GM12878 (cell line): ENCODE measurements around the gene B3GAT1. TPM values are rescaled to one million over a fixed set of nuclear protein-coding genes. Genes with fewer than 3 reads are reported as not detected.

Experiments used
- ATAC-seq: fragments of 200-7000 bp; cut with Tn5 transposase; 3 replicates; pipeline ENCODE4 v1.9.1; 2020; ENCODE audit warnings: mild to moderate bottlenecking, moderate library complexity
- BruUV-seq: library from RNA; stranded (reverse); fragments of 400-500 nt; replicated peaks from 2 replicates; lab custom pipeline; 2021; lab: Mats Ljungman, UMichigan
- CTCF ChIA-PET: fragments of 300-600 bp; sonication (Branson Sonifier 250); formaldehyde crosslinking; extraction: SDS; loops from one replicate; lab custom pipeline; 2021; ENCODE audit warnings: inconsistent platforms; lab: Yijun Ruan, JAX
- POLR2A ChIA-PET: fragments of 350-600 bp; formaldehyde crosslinking; extraction: SDS; loops from one replicate; lab custom pipeline; 2021; ENCODE audit warnings: inconsistent platforms; lab: Charles Lee
- RAD21 ChIA-PET: fragments of 300-600 bp; sonication (Branson Sonifier 250); formaldehyde crosslinking; loops from one replicate; lab custom pipeline; 2023; ENCODE audit warnings: antibody characterized with exemption; ENCODE audit not compliant: unreplicated experiment; lab: Charles Lee
- SMC1A ChIA-PET: fragments of 300-600 bp; sonication (Branson Sonifier 250); formaldehyde crosslinking; loops from one replicate; lab custom pipeline; 2023; ENCODE audit not compliant: unreplicated experiment, uncharacterized antibody; lab: Charles Lee
- DNase-seq: peaks from one replicate; pipeline ENCODE4 v3.0.0-alpha.2; 2011; ENCODE audit warnings: low read depth, low spot score
- FAIRE-seq: peaks from 3 replicates; lab custom pipeline; 2011; peaks lifted over from hg19 to GRCh38; lab: Jason Lieb, UNC
- H2AFZ ChIP-seq: 2 replicates; pipeline ENCODE4 v1.6.0; 2011; ENCODE audit warnings: low read depth, low read length, control low read depth; ENCODE audit not compliant: control insufficient read depth
- H3K27ac ChIP-seq: 2 replicates; pipeline ENCODE4 v1.5.1; 2011; ENCODE audit warnings: control low read depth; ENCODE audit not compliant: control insufficient read depth, insufficient read depth
- H3K27me3 ChIP-seq, 2 experiments: replicated peaks in 1 of 2; 2 replicates each; pipeline versions ENCODE4 v1.6.0 to v1.6.1; 2011; ENCODE audit warnings: low read length in 1 of 2; ENCODE audit not compliant: control insufficient read depth in 2 of 2, insufficient read depth in 2 of 2
- H3K36me3 ChIP-seq, 2 experiments: 2 replicates each; pipeline ENCODE4 v1.5.1; 2011; ENCODE audit warnings: low read length in 1 of 2; ENCODE audit not compliant: control insufficient read depth in 2 of 2, insufficient read depth in 2 of 2
- H3K4me1 ChIP-seq: 2 replicates; pipeline ENCODE4 v1.6.1; 2011; ENCODE audit warnings: mild to moderate bottlenecking, low read length, moderate library complexity, mixed read lengths; ENCODE audit not compliant: control insufficient read depth, insufficient read depth
- H3K4me2 ChIP-seq: 2 replicates; pipeline ENCODE4 v1.6.0; 2011; ENCODE audit warnings: control low read depth; ENCODE audit not compliant: control insufficient read depth, insufficient read depth
- H3K4me3 ChIP-seq: fragments of 200-600 bp; sonication (generic); 2 replicates; pipeline ENCODE4 v1.5.1; 2016
- H3K79me2 ChIP-seq: 2 replicates; pipeline ENCODE4 v1.6.0; 2011; ENCODE audit warnings: low read length; ENCODE audit not compliant: control insufficient read depth, insufficient read depth
- H3K9ac ChIP-seq: 2 replicates; pipeline ENCODE4 v1.8.0; 2011; ENCODE audit warnings: low read length, control low read depth, mixed read lengths; ENCODE audit not compliant: control insufficient read depth, insufficient read depth
- H3K9me3 ChIP-seq: replicated peaks from 3 replicates; pipeline ENCODE4 v1.5.1; 2011; ENCODE audit warnings: mild to moderate bottlenecking, low read length; ENCODE audit not compliant: control insufficient read depth, insufficient read depth
- H4K20me1 ChIP-seq: 2 replicates; pipeline ENCODE4 v1.6.0; 2011; ENCODE audit not compliant: control insufficient read depth, insufficient read depth
- ATF2 ChIP-seq: IDR thresholded peaks from 2 replicates; pipeline ENCODE4 v1.6.1; 2012; ENCODE audit warnings: low read length, inconsistent platforms
- CREM ChIP-seq: IDR thresholded peaks from 2 replicates; pipeline ENCODE4 v1.6.1; 2014; ENCODE audit warnings: antibody characterized with exemption, low read depth
- ESRRA ChIP-seq: IDR thresholded peaks from 2 replicates; pipeline ENCODE4 v1.6.1; 2012; ENCODE audit warnings: mild to moderate bottlenecking, low read length, improper control_type of control experiment
- HDAC2 ChIP-seq: fragments of 200-600 bp; sonication (generic); IDR thresholded peaks from 2 replicates; pipeline ENCODE4 v1.6.1; 2017
- HDAC6 ChIP-seq: fragments of 200-600 bp; sonication (generic); IDR thresholded peaks from one replicate; pipeline ENCODE4 v1.8.0; 2017; ENCODE audit warnings: antibody characterized with exemption; ENCODE audit not compliant: unreplicated experiment
- IKZF2 ChIP-seq, 2 experiments: fragments of 450-650 bp; IDR thresholded peaks; 2 replicates each; pipeline ENCODE4 v1.6.1; 2017; ENCODE audit warnings: mild to moderate bottlenecking in 2 of 2, moderate library complexity in 2 of 2
- NFYB ChIP-seq: IDR thresholded peaks from 2 replicates; pipeline ENCODE4 v1.6.1; 2011; ENCODE audit warnings: low read depth, mild to moderate bottlenecking, low read length, improper control_type of control experiment, moderate library complexity; ENCODE audit not compliant: insufficient read depth
- RAD21 ChIP-seq: IDR thresholded peaks from 2 replicates; pipeline ENCODE4 v1.6.1; 2011; ENCODE audit warnings: mild to moderate bottlenecking, low read depth, low read length, moderate library complexity; ENCODE audit not compliant: insufficient read depth
- RAD51 ChIP-seq: fragments of 450-650 bp; IDR thresholded peaks from 2 replicates; pipeline ENCODE4 v1.6.1; 2016; ENCODE audit warnings: moderate library complexity, mild to moderate bottlenecking, inconsistent platforms
- SRF ChIP-seq, 2 experiments: IDR thresholded peaks; 2 replicates each; pipeline ENCODE4 v1.6.1; 2011; ENCODE audit warnings: low read depth in 2 of 2, low read length in 2 of 2, mild to moderate bottlenecking in 1 of 2, moderate library complexity in 1 of 2
- TAF1 ChIP-seq: IDR thresholded peaks from 2 replicates; pipeline ENCODE4 v1.6.1; 2011; ENCODE audit warnings: mild to moderate bottlenecking, low read depth, low read length, borderline replicate concordance
- WGBS: methylation state at CpG from one replicate; pipeline ENCODE4 v1.1.6; 2016; ENCODE audit warnings: low lambda C conversion rate; ENCODE audit not compliant: insufficient replicate concordance, insufficient coverage; ENCODE audit errors: missing lambda C conversion rate; 5-methylcytosine and 5-hydroxymethylcytosine counted together
- in situ Hi-C: fragments of 300-500 bp; cut with MboI; formaldehyde crosslinking; loops from 9 replicates; pipeline ENCODE4 v1.14.3; 2018; ENCODE audit warnings: mixed read lengths
- intact Hi-C: fragments of 100-400 bp; cut with micrococcal nuclease; formaldehyde crosslinking; loops from one replicate; pipeline ENCODE4 v1.14.2; 2022; ENCODE audit not compliant: unreplicated experiment
- polyA plus RNA-seq, 11 experiments: library from polyadenylated mRNA; depleted of rRNA in 4 of 11; unstranded in 6 of 11; stranded (reverse) in 5 of 11; fragments of >200 nt; fragmentation: Nextera tagmentation in 4 of 11; fragmentation: Illumina TruSeq in 1 of 11; extraction: Ambion mirVana in 4 of 11; extraction: Trizol in 1 of 11; gene quantifications; 1 replicate in 1 of 11; 2 replicates in 10 of 11; pipeline versions ENCODE4 v1.2.1 to v1.2.3, GENCODE V29; 2011 to 2016; ENCODE audit warnings: inconsistent platforms in 2 of 11, missing spikeins in 2 of 11, low read depth in 1 of 11
- total RNA-seq, 4 experiments: library from RNA; depleted of rRNA in 3 of 4; stranded (reverse); fragments of >200 nt in 3 of 4; fragmentation: Illumina TruSeq in 1 of 4; extraction: Trizol in 1 of 4; gene quantifications; 2 replicates each; pipeline versions ENCODE4 v1.2.1 to v1.2.3, GENCODE V29; 2013 to 2021
- TF ChIP-seq, protein P1 (sequence below): fragments of 450-650 bp; IDR thresholded peaks from 2 replicates; pipeline ENCODE4 v1.6.1; 2017; ENCODE audit warnings: mild to moderate bottlenecking
- TF ChIP-seq, protein P2 (sequence below): fragments of 450-650 bp; formaldehyde crosslinking; IDR thresholded peaks from 2 replicates; pipeline ENCODE4 v1.4.0; 2020; ENCODE audit warnings: mild to moderate bottlenecking, moderate library complexity

B3GAT1 gene
- total and polyA plus RNA-seq, 10 of the 15 experiments (the other 5 are each of a cell fraction or from before 2014, with no cell fraction given) = 0.05 TPM; not detected in 9

GRCh38 chr11:134392953-134393615 is 19.0 kb downstream of the B3GAT1 start (continued):
- TF ChIP-seq, protein P1, sequence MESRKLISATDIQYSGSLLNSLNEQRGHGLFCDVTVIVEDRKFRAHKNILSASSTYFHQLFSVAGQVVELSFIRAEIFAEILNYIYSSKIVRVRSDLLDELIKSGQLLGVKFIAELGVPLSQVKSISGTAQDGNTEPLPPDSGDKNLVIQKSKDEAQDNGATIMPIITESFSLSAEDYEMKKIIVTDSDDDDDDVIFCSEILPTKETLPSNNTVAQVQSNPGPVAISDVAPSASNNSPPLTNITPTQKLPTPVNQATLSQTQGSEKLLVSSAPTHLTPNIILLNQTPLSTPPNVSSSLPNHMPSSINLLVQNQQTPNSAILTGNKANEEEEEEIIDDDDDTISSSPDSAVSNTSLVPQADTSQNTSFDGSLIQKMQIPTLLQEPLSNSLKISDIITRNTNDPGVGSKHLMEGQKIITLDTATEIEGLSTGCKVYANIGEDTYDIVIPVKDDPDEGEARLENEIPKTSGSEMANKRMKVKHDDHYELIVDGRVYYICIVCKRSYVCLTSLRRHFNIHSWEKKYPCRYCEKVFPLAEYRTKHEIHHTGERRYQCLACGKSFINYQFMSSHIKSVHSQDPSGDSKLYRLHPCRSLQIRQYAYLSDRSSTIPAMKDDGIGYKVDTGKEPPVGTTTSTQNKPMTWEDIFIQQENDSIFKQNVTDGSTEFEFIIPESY = no peak
- no peak for TF ChIP-seq ESRRA

DNA sequence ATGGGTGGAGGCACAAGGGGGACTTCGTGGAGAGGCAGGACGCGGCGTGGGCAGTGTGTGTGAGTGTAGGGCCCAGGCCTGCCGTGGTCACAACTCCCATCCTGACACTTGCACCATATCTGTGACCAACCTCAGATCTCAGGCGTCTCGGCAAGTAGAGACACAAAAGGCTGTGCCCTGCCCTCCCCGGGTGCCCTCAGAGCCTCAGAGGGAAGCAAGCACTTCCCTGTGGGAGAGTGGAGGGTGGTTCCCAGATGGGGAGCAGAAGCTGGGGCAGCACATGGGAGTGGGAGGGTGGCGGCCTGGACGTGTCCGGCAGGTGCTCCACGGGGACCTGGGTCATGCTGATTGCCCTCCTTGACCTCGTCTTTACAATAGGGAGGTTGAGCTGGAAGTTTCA is 20.4 kb downstream of the B3GAT1 start:
- SMC1A ChIA-PET = no interaction called here
- Histone ChIP-seq H3K79me2 (no peaks in the 10 kb centered on the region), H3K36me3 (no peaks in the 10 kb centered on the region), H3K4me3 (no peak overlapping the region), H3K4me2 (no peak overlapping the region), H3K9me3 (no peaks in the 10 kb centered on the region), H2AFZ (no peak overlapping the region), H3K4me1 (no peaks in the 10 kb centered on the region), H3K27ac (no peak overlapping the region), H3K27me3 (no peaks in the 10 kb centered on the region; a peak in 1 of 4 replicates), H4K20me1 (no peaks in the 10 kb centered on the region), H3K9ac (no peak overlapping the region)
- 16% methylated on average over 11 of the region's 13 CpGs for WGBS
- RAD21 ChIA-PET = no interaction called here
- CTCF ChIA-PET = no interaction called here
- intact Hi-C loops = no loop called here
- no peak for TF ChIP-seq IKZF2 (IDR thresholded peaks at IDR 0.05)
- no peak for TF ChIP-seq RAD21
- TF ChIP-seq ATF2 = no peak
- TF ChIP-seq HDAC2 = no peak
- TF ChIP-seq HDAC6 = no peak
- TF ChIP-seq TAF1 = no peak
- TF ChIP-seq SRF (IDR thresholded peaks at IDR 0.05; ENCODE audit: low read depth in 2 of 2, low read length in 2 of 2) = no peak
- no peak for TF ChIP-seq RAD51
- no peak for TF ChIP-seq CREM
- TF ChIP-seq NFYB = no peak
- TF ChIP-seq, protein P2, sequence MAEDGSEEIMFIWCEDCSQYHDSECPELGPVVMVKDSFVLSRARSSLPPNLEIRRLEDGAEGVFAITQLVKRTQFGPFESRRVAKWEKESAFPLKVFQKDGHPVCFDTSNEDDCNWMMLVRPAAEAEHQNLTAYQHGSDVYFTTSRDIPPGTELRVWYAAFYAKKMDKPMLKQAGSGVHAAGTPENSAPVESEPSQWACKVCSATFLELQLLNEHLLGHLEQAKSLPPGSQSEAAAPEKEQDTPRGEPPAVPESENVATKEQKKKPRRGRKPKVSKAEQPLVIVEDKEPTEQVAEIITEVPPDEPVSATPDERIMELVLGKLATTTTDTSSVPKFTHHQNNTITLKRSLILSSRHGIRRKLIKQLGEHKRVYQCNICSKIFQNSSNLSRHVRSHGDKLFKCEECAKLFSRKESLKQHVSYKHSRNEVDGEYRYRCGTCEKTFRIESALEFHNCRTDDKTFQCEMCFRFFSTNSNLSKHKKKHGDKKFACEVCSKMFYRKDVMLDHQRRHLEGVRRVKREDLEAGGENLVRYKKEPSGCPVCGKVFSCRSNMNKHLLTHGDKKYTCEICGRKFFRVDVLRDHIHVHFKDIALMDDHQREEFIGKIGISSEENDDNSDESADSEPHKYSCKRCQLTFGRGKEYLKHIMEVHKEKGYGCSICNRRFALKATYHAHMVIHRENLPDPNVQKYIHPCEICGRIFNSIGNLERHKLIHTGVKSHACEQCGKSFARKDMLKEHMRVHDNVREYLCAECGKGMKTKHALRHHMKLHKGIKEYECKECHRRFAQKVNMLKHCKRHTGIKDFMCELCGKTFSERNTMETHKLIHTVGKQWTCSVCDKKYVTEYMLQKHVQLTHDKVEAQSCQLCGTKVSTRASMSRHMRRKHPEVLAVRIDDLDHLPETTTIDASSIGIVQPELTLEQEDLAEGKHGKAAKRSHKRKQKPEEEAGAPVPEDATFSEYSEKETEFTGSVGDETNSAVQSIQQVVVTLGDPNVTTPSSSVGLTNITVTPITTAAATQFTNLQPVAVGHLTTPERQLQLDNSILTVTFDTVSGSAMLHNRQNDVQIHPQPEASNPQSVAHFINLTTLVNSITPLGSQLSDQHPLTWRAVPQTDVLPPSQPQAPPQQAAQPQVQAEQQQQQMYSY = no peak
- no TSS peak for BruUV-seq
- FAIRE-seq = no peak
- ATAC-seq = no peak
- POLR2A ChIA-PET = no interaction called here
- DNase-seq = no peak
- in situ Hi-C loops = no loop called here
